Liver (tissue), 3 donors: ENCODE results near the gene YLPM1.

ENCODE experiments used
- CTCF ChIP-seq: fragments of 150-350 bp; IDR thresholded peaks from 2 replicates; pipeline ENCODE4 v1.5.1; 2017; ENCODE audit warnings: improper control_type of control experiment, low read depth, low read length; ENCODE audit not compliant: missing input control
- EGR1 ChIP-seq, 2 donors: IDR thresholded peaks; 2 replicates each; pipeline ENCODE4 v1.6.1; 2016 to 2018; ENCODE audit warnings: antibody characterized with exemption in 2 of 2, low read depth in 2 of 2
- FOXA1 ChIP-seq: IDR thresholded peaks from 2 replicates; pipeline ENCODE4 v1.6.1; 2016; ENCODE audit warnings: antibody characterized with exemption
- JUND ChIP-seq, 2 donors: IDR thresholded peaks; 2 replicates each; pipeline ENCODE4 v1.6.1; 2016; ENCODE audit warnings: antibody characterized with exemption in 2 of 2
- MAX ChIP-seq: IDR thresholded peaks from 2 replicates; pipeline ENCODE4 v1.6.1; 2016; ENCODE audit warnings: antibody characterized with exemption
- SP1 ChIP-seq: IDR thresholded peaks from 2 replicates; pipeline ENCODE4 v1.6.1; 2018; ENCODE audit warnings: antibody characterized with exemption, mild to moderate bottlenecking
- donor health status: healthy.
- donor health status: healthy.

- TF ChIP-seq CTCF (no peak), MAX (no peak), JUND (IDR thresholded peaks at IDR 0.05) (no peak), SP1 (no peak), EGR1 (IDR thresholded peaks at IDR 0.05; ENCODE audit: low read depth in 2 of 2) (no peak), FOXA1 (no peak)
Observed at GRCh38 chr14:74737753-74738325, 25.3 kb upstream of the YLPM1 start.
